ENCODE results near the gene DOHH.
"Not testable (repeated sequence)": the region's sequence is repeated elsewhere in the genome, so short reads cannot be mapped to it uniquely, and the experiment has no call there.

The DOHH gene

DNA sequence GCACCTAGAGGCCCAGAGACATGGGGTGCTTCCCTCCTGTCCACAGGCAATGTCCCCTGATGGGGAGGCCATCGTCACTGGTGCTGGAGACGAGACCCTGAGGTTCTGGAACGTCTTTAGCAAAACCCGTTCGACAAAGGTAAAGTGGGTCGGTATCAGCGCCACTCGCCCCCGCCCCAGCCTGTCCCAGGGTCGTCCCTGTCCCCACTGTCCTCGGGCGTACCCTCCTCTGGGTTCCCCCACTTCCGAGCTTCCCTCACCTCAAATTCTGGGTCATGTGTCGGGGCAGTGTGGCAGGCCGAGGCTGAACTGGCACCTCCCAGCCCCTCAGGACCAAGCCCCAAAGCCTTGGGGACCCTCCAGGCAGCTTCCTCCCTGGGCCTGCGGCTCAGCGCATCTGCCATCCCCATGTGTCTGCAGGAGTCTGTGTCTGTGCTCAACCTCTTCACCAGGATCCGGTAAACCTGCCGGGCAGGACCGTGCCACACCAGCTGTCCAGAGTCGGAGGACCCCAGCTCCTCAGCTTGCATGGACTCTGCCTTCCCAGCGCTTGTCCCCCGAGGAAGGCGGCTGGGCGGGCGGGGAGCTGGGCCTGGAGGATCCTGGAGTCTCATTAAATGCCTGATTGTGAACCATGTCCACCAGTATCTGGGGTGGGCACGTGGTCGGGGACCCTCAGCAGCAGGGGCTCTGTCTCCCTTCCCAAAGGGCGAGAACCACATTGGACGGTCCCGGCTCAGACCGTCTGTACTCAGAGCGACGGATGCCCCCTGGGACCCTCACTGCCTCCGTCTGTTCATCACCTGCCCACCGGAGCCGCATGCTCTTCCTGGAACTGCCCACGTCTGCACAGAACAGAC, 34.1 kb upstream of the DOHH start:
- no peak for DNase-seq

DNA sequence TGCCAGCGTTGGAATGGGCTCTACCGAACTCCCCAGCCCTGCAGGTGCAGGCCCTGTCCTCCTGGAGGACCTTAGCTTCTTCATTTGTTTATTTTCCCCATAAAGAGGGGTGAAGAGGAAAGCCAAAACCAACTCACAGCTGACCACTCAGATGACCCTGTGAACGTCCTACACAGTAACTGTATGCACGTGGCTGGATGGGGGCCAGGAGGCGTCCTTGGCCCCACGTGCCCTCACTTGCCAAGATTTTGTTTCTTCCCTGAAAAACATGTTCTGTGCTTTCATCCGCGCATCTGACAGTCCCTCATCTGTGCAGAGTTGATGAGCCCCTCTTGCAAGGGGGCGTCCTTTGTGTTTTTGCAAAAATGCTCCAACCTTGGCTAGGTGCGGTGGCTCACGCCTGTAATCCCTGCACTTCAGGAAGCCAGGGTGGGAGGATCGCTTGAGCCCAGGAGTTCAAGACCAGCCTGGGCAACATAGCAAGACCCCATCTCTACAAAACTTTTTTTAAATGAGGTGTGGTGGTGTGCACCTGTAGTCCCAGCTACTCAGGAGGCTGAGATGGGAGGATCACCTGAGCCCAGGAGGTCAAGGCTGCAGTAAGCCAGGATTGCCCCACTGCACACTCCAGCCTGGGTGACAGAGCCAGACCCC, 33.2 kb upstream of the DOHH start:
- DNase-seq = no peak

DNA sequence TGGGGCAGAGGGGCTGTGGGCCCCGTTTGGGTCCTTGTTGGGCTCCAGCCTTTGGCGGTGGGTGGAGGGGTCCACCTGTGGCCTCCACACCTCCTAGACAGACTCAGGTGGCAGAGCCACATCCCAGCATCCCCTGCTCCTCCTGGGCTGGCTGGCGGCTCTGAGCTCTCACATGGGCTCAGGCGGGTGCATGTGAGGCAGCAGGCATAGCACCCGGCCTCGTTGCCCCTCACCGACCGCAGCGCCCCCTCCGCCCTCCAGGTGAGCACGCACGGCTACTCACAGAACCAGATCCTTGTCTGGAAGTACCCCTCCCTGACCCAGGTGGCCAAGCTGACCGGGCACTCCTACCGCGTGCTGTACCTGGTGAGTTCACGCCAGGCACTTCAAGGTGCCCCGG, 32.6 kb upstream of the DOHH start:
- DNase-seq = no peak

DNA sequence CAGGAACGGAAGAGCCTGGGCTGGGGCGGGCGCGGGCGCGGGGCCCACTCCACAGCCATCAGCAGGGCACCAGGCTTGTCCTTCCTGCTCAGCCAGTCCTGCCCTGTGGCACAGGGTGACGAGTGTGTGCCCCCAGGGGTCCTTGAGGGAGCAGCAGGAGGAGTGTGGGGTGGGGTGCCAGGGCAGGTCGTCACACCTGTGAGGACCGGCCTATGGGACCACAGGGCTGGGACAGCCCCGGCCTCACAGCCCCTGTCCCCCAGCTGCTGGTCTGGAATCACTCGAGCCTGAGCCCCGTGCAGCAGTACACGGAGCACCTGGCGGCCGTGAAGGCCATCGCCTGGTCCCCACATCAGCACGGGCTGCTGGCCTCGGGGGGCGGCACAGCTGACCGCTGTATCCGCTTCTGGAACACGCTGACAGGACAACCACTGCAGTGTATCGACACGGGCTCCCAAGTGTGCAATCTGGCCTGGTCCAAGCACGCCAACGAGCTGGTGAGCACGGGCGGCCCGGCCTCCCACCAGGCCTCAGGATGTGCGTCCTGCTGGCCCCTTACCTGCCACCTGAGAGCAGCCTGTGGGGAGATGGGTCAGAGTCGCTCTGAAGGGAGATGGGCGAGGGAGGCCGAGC, 31.8 kb upstream of the DOHH start:
- DNase-seq = no peak

DNA sequence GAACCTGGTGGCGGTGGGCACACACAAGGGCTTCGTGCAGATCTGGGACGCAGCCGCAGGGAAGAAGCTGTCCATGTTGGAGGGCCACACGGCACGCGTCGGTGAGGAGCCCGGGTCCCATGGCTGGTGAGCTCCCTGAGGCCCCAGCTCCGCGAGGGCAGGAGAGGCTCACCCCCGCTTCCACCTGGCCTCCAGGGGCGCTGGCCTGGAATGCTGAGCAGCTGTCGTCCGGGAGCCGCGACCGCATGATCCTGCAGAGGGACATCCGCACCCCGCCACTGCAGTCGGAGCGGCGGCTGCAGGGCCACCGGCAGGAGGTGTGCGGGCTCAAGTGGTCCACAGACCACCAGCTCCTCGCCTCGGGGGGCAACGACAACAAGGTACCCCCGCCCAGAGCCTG, 31.2 kb upstream of the DOHH start:
- no peak for DNase-seq

DNA sequence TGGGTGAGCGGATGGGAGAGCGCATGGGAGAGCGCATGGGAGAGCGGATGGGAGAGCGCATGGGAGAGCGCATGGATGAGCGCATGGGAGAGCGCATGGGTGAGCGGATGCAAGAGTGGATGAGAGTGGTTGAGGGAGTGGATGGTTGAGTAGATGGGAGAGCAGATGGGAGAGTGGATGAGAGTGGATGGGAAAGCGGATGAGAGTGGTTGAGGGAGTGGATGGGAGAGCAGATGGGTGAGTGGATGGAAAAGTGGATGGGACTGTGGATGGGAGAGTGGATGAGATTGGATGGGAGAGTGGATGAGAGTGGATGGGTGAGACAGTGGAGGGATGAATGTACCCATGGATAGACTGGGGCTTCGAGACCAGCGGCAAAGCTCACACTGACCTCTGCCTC, 29.9 kb upstream of the DOHH start:
- DNase-seq = no peak

DNA sequence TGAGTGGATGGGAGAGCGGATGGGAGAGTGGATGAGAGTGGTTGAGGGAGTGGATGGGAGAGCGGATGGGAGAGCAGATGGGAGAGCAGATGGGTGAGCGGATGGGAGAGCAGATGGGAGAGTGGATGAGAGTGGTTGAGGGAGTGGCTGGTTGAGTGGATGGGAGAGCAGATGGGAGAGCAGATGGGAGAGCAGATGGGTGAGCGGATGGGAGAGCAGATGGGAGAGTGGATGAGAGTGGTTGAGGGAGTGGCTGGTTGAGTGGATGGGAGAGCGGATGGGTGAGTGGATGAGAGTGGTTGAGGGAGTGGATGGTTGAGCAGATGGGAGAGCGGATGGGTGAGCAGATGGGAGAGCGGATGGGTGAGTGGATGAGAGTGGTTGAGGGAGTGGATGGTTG, 28.8 kb upstream of the DOHH start:
- not testable (repeated sequence) for DNase-seq

DNA sequence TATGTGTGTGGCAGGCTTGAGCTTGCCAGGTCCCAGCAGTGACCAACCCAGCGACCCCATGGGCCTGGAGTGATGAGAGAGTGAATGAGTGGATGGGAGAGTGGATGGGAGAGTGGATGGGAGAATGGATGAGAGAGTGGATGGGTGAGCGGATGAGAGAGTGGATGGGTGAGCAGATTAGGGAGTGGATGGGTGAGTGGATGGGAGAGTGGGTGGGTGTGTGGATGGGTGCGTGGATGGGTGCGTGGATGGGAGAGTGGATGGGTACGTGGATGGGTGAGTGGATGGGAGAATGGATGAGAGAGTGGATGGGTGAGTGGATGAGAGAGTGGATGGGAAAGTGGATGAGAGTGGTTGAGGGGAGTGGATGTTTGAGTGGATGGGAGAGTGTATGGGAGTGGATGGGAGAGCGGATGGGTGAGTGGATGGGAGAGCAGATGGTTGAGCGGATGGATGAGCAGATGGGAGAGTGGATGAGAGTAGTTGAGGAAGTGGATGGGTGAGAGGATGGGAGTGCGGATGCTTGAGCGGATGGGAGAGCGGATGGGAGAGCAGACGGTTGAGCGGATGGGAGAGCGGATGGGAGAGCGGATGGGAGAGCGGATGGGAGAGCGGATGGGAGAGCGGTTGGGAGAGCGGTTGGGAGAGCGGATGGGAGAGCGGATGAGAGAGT, 28.2 kb upstream of the DOHH start:
- no peak for DNase-seq

DNA sequence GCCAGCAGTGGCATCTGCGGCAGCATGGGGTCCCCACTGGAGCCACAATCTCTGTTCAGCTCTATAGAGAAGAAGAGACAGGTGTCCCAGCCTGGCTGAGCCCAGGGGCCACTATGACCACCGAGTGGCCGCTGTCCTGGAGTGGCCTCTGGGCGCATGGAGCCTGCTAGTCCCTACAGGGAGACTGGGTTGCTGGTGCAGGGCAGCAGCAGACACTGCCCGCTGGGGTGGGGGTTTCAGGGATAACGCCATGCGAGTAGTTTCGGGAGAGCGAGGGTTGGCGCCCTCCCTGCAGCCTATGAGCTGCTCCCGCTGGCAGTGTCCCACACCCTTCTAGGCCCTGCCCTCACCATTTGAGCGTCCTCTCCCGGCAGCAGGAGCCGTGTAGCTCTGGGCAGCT, 27.6 kb upstream of the DOHH start:
- no peak for DNase-seq

DNA sequence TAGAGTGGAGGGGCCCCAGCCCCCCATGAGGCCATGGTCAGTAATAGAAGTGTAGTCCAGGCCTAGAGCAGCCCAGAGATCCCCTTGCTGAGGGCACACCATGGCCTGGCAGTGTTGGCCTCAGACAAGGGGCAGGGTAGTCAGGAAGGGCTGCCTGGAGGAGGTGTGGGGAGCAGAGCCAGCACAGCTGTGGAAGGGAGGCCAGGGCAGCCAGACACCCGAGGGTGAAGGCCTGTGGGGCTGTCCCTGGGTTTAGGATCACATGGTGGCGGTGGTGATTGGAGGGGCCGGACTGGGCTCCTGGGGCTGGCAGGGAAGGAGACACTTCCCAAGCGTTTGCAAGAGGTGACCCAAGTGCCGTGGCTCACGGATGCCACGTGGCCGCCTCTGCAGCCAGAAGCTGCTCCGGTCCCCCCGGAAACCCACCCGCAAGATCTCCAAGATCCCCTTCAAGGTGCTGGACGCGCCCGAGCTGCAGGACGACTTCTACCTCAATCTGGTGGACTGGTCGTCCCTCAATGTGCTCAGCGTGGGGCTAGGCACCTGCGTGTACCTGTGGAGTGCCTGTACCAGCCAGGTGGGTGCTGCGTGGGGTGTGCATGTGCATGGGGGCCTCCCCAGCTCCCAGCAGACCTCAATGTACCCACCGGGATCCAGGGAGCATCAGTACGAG, 26.9 kb upstream of the DOHH start:
- no peak for DNase-seq

DNA sequence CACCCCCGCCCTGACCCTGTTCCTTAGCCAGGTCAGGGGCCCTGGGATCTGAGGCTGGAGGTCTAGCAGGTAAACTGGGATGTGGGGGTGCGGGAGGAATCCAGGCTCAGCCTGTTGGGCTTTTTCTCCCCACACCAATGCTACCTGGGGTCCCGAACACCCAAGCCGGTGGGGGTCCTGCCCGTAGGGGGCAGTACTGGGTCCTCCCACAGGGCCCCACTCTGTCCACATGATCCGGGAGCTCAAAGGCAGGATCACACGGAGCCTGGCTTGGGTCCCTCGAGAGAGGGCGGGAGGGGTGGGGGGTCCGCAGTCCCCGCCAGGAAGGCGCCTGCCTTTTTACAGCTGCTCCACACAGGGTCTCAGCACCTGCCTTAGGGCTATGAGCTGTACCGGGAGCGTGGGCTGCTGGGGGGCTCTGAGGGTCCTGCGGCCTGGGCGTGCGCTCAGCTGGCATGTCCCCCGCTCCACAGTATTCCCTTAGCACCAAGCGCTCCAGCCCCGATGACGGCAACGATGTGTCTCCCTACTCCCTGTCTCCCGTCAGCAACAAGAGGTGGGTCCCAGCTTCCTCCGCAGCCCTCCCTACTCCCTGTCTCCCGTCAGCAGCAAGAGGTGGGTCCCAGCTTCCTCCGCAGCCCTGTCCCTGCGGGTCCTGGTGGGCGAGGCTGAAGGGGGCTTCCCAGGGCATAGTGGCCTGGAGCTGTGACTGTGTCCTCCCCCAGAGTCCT, 26.2 kb upstream of the DOHH start:
- no peak for DNase-seq

DNA sequence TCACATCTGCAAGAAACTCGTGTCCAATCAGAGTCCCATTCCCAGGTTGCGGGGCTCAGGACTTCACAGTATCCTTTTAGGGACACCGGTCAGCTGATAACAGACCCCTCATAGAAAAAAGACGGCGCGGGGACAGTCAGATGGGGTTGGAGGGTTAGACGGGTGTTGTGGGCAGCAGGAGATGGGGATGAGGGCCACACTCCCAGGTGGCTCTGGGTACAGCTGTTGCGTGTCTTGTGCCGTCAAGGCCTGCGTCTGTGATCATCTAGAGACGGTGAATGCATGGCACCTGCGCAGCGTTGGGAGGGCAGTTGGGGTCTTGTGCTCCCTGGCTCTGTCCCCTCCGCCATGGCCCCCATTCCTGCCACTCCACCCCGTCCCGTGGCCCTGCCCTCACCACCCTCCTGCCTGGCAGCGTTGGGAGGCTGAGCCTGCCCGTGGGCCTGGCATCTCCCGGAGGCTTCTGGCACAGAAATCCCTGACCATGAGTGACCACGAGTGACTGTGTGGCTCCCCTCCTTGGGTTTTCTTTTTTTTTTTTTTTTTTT, 24.5 kb upstream of the DOHH start:
- DNase-seq = no peak

DNA sequence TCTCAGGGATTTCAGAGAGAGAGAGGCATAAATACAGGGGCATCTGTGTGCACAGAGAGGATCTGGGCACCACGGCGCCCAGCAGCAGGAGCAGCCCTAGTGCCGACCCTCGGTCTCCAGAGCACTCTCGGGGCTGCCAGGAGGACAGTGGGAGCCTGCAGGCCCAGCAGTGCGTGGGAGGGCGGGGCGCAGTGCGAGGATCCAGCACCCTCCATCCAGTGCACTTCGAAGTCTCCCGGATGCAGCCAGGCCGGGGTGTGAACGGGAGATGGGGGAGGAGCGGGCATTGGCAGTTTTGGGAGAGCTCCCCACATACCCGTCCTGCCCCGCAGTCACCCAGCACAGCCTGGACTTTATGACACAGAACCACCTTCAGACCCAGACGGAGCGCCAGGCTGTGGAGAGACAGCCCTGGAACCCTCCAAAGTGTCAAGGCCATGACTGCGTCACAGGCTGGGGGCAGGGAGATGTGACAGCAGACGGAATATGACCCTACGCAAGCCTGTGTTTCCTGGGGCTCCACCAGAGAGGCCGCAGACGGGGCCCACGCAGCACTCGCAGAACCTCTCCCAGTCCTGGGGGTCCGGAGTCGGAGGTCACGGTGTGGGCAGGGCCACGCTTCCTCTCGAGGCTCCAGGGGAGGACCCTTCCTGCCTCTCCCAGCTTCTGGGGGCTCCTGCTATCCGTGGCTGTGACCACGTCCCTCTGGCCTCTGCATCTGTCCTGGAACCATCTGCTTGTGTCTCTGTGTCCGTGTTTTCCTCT, 23.8 kb upstream of the DOHH start:
- no peak for DNase-seq

DNA sequence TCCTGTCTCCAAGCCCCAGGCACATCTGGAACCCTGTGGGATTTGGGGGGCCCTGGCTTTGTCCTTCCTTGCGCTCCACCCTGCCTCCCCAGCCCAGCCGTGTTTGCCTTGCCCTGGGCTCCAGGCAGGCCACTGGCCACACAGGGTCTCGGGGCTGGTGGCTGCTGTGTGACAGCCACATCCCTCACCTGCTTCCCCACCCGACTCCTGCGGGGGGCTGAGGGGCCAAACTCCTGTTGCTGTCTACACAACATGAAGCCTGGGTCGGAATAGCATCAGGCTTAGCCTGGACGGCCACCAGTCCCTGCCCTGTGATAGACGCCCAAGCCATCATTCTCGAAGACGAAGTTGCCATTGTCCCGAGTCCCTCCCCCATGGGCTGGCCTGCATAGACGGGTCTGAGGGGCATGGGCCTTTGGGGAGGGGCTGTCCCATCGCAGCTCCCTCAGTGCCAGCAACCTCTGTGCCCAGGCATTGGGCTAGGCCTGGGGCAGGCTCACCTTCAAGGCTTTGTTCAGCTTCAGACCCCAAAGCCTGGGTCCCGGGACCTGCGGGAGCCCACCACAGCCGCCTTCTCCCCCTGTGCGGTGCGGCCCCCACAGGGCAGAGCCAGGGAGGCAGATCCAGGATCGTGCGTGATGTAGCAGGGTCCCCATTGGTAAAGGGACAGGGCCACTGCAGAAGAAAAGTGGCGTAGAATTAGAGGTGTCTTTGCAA, 23.0 kb upstream of the DOHH start:
- no peak for DNase-seq

DNA sequence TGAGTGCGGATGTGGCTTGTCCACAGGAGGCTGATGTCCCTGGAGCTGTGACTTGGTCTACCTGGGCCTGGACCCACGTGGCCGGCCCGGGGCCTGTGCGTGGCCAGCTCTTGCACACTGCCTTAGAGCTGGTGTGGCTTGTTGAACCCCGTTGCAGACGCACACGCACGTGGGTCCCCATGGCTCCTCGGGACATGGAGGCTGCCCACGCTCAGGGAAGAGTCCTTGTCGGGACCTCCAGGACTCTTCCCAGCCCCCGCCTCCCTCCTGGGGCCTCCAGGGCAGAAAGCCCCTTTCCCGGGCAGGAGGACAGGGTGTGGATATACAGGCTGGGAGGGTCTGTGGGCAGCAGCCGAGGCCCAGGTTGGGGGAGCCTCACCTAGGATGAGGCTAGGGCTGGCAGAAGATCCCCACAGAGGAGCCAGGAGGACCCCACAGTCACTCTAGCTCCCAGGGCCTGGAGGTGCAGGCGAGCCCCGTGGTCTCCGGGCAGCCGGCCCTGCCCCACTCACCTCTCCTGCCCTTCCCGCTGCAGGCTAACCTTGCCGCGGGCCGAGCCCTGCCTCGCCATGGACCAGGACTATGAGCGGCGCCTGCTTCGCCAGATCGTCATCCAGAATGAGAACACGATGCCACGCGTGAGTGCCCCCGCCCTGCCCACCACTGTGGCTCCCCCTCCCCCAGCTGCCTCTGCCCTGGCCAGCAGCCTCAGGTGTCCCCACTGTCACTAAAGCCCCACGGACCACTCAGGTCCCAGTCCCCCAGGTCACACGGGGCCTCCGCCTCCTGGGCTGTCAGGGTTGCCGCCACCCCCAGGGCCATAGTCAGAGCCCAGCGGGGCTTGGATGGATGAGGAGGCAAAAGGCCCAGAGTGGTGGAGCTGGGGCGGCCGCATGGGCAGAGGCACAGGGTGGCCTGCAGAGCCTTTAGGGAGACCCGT, 22.2 kb upstream of the DOHH start:
- DNase-seq = no peak

DNA sequence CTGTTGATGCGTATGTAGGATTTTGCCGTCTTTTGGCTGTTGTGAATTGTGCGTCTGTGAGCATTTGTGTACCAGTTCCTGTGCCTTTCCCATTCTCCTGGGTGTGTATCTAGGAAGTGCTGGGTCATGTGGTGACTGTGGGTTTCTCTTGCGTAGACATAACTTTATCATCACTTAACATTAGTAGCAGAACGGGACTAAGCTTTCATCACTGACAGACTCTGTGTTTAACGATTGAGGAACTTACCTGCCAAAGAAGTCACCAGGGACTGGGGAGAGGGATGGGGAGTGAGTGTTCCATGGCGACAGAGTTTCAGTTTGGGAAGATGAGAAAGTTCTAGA, 20.6 kb upstream of the DOHH start:
- no peak for DNase-seq

DNA sequence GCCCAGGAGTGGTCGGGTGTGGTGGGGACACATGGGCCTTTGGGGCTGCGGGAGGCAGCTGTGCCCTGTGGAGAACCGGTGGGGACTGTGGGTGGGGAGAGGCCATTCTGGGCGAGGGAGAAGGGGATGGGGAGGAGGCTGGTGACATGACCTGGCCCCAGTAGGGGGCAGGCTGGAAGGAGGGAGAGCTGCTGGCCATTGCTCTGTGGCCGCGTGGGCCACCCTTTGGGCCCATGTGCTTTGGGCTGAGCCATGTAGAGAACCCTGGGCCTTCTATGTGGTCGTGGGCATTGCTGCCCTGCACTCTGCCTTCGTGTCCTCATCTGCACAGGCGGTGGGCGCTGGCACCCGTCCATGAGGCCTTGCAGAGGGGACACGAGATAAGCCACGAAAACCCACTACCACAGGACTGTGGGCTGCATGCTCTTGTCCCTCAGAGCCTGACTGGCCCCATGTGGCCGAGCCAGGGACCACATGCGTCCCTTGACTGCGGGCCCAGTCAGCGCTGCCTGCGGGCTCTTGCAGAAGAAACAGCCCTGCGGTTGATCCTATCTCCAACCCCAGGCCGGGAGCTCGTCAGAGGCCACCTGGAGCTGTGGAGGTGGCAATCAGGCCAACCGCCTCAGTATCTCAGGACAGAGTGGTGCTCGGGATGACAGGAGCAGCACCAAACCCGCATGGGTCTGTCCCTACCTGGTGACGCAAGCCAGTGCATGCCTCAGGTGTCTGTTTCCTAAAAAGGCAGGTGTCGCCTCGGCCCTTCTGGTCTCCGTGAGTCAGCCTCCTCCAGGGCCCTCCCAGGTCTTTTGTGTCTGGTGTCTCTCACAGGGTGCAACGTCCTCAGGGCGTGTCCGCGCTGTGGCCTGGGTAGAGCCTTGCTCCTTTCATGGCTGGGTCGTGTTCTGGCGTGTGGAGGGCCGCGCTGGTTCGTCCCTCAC, 20.0 kb upstream of the DOHH start:
- no peak for DNase-seq

DNA sequence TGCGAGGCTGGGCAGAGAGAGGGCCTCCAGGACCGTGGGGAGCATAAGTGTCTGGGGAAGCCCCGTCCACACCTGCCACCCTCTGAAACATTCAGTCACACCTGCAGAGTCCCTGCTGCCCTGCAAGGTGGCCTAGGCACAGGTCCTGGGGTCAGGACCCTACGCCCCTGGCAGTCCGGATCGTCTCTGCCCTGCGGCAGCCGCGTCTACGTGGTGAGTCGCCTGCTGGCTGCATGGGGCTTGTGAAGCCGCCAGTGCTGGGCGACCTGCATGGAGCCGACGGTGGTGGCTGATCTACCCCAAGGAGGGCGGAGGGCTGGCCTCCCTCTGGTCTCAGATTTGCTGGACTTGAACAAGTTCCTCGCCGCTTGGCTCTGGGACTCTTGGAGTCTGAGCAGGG, 18.7 kb upstream of the DOHH start:
- DNase-seq = no peak
